Panc1 (cell line): ENCODE data around the gene PHF8. TPM values are rescaled to one million over a fixed set of nuclear protein-coding genes. Genes with fewer than 3 reads are reported as not detected.

ENCODE experiments used
- ATAC-seq: fragments of 200-7000 bp; cut with Tn5 transposase; 2 replicates; pipeline ENCODE4 v1.9.1; 2020; ENCODE audit warnings: mild to moderate bottlenecking, moderate library complexity
- BruUV-seq: library from RNA; stranded (reverse); fragments of 400-500 nt; replicated peaks from 2 replicates; lab custom pipeline; 2021; lab: Mats Ljungman, UMichigan
- CTCF ChIA-PET: fragments of 300-600 bp; sonication (Branson Sonifier 250); formaldehyde crosslinking; loops from one replicate; lab custom pipeline; 2022; ENCODE audit warnings: antibody characterized with exemption; lab: Charles Lee
- POLR2A ChIA-PET: fragments of 300-600 bp; sonication (Branson Sonifier 250); formaldehyde crosslinking; loops from one replicate; lab custom pipeline; 2022; ENCODE audit warnings: antibody characterized with exemption; lab: Charles Lee
- DNase-seq: peaks from one replicate; pipeline ENCODE4 v3.0.0-alpha.2; 2010; ENCODE audit warnings: low read depth, low spot score
- H3K27ac ChIP-seq: 2 replicates; pipeline ENCODE4 v1.5.1; 2011; ENCODE audit warnings: mild to moderate bottlenecking, low read length, inconsistent platforms
- H3K27me3 ChIP-seq: fragments of 200-500 bp; sonication (Bioruptor generic); 2 replicates; pipeline ENCODE4 v1.6.0; 2014; ENCODE audit warnings: low read length, inconsistent platforms; ENCODE audit not compliant: control insufficient read depth, insufficient read depth
- H3K36me3 ChIP-seq: fragments of 200-500 bp; sonication (Bioruptor generic); 2 replicates; pipeline ENCODE4 v1.5.1; 2014; ENCODE audit warnings: inconsistent platforms, mild to moderate bottlenecking, low read length, moderate library complexity; ENCODE audit not compliant: control insufficient read depth, insufficient read depth
- H3K4me1 ChIP-seq: 2 replicates; pipeline ENCODE4 v1.5.1; 2011; ENCODE audit warnings: inconsistent platforms, mild to moderate bottlenecking, low read length, moderate library complexity; ENCODE audit not compliant: control insufficient read depth, insufficient read depth
- H3K4me3 ChIP-seq, 2 experiments: 2 replicates each; pipeline ENCODE4 v1.5.1; 2011 to 2012; ENCODE audit warnings: low read depth in 2 of 2, low read length in 2 of 2, mild to moderate bottlenecking in 2 of 2, inconsistent platforms in 1 of 2, moderate library complexity in 1 of 2
- H3K9me3 ChIP-seq: fragments of 200-500 bp; sonication (Bioruptor generic); 2 replicates; pipeline ENCODE4 v1.5.1; 2014; ENCODE audit warnings: low read depth, mild to moderate bottlenecking, inconsistent platforms, low read length, moderate library complexity; ENCODE audit not compliant: control insufficient read depth, insufficient read depth
- POLR2AphosphoS5 ChIP-seq: IDR thresholded peaks from 2 replicates; pipeline ENCODE4 v1.6.1; 2012; ENCODE audit warnings: mild to moderate bottlenecking, low read depth, low read length, moderate library complexity
- SIN3A ChIP-seq: IDR thresholded peaks from 2 replicates; pipeline ENCODE4 v1.6.1; 2012; ENCODE audit warnings: low read depth, mild to moderate bottlenecking, low read length, moderate library complexity, borderline replicate concordance; ENCODE audit not compliant: insufficient read depth
- TCF7L2 ChIP-seq: IDR thresholded peaks from 2 replicates; pipeline ENCODE4 v1.6.1; 2011; ENCODE audit warnings: mild to moderate bottlenecking, low read depth, low read length, inconsistent platforms
- in situ Hi-C: cut with HindIII; loops from 2 replicates; pipeline ENCODE4 v1.10.0; 2016; ENCODE audit warnings: low sequenced_read_pairs, low pct_unique_long_range_greater_than_20kb
- intact Hi-C: fragments of 100-400 bp; cut with micrococcal nuclease; formaldehyde crosslinking; loops from one replicate; pipeline ENCODE4 v1.10.0; 2022; ENCODE audit not compliant: unreplicated experiment
- total RNA-seq: library from RNA; stranded (reverse); gene quantifications from one replicate; pipeline ENCODE4 v1.2.1, GENCODE V29; 2021; ENCODE audit not compliant: unreplicated experiment
- TF ChIP-seq, protein P1 (sequence below): fragments of 450-650 bp; IDR thresholded peaks from 2 replicates; pipeline ENCODE4 v1.5.1; 2017; ENCODE audit warnings: mild to moderate bottlenecking
- TF ChIP-seq, protein P2 (sequence below), 2 experiments: IDR thresholded peaks; 2 replicates each; pipeline ENCODE4 v1.6.1; 2011 to 2012; ENCODE audit warnings: low read depth in 2 of 2, control low read depth in 1 of 2, low read length in 1 of 2, mild to moderate bottlenecking in 1 of 2, moderate library complexity in 1 of 2; ENCODE audit not compliant: insufficient read depth in 1 of 2

PHF8 gene
- total RNA-seq, 1 experiment from 2014 or later, result 27.5 TPM

DNA sequence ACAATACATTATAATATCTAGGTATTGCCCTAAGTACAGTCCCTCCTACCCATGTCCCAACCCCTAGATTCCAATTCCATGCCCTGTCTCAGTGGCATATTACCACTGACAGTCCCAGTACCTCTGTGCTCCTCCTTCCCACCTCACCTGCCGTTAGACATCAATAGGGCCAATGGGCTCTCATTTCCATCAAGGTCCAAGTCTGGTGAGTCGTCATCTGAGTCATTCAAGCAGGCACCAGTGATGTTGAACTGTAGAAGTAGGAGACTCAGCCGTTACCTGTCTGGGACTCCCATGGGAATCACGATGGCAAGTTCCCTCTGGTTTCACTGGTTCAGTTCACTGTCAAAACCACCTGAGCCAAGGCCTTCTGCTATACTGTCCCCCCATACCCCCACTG lies 51.7 kb downstream of the PHF8 start:
- Histone ChIP-seq H3K9me3 (no peaks in the 10 kb centered on the region), H3K4me3 (no peak overlapping the region), H3K36me3 (no peaks in the 10 kb centered on the region; the same call in 1 of the 2 replicates), H3K4me1 (no peaks in the 10 kb centered on the region), H3K27ac (no peak overlapping the region), H3K27me3 (no peaks in the 10 kb centered on the region)
- DNase-seq, result no peak
- TF ChIP-seq, protein P1, sequence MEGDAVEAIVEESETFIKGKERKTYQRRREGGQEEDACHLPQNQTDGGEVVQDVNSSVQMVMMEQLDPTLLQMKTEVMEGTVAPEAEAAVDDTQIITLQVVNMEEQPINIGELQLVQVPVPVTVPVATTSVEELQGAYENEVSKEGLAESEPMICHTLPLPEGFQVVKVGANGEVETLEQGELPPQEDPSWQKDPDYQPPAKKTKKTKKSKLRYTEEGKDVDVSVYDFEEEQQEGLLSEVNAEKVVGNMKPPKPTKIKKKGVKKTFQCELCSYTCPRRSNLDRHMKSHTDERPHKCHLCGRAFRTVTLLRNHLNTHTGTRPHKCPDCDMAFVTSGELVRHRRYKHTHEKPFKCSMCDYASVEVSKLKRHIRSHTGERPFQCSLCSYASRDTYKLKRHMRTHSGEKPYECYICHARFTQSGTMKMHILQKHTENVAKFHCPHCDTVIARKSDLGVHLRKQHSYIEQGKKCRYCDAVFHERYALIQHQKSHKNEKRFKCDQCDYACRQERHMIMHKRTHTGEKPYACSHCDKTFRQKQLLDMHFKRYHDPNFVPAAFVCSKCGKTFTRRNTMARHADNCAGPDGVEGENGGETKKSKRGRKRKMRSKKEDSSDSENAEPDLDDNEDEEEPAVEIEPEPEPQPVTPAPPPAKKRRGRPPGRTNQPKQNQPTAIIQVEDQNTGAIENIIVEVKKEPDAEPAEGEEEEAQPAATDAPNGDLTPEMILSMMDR, result no peak
- no peak for TF ChIP-seq TCF7L2
- no peak for TF ChIP-seq SIN3A
- no peak for TF ChIP-seq POLR2AphosphoS5
- TF ChIP-seq, protein P2, sequence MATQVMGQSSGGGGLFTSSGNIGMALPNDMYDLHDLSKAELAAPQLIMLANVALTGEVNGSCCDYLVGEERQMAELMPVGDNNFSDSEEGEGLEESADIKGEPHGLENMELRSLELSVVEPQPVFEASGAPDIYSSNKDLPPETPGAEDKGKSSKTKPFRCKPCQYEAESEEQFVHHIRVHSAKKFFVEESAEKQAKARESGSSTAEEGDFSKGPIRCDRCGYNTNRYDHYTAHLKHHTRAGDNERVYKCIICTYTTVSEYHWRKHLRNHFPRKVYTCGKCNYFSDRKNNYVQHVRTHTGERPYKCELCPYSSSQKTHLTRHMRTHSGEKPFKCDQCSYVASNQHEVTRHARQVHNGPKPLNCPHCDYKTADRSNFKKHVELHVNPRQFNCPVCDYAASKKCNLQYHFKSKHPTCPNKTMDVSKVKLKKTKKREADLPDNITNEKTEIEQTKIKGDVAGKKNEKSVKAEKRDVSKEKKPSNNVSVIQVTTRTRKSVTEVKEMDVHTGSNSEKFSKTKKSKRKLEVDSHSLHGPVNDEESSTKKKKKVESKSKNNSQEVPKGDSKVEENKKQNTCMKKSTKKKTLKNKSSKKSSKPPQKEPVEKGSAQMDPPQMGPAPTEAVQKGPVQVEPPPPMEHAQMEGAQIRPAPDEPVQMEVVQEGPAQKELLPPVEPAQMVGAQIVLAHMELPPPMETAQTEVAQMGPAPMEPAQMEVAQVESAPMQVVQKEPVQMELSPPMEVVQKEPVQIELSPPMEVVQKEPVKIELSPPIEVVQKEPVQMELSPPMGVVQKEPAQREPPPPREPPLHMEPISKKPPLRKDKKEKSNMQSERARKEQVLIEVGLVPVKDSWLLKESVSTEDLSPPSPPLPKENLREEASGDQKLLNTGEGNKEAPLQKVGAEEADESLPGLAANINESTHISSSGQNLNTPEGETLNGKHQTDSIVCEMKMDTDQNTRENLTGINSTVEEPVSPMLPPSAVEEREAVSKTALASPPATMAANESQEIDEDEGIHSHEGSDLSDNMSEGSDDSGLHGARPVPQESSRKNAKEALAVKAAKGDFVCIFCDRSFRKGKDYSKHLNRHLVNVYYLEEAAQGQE (IDR thresholded peaks at IDR 0.05; ENCODE audit: insufficient read depth in 1 of 2, low read depth in 2 of 2, low read length in 1 of 2), result no peak
- intact Hi-C loops, result no loop called here
- ATAC-seq, result no peak
- ChIA-PET POLR2A (interaction anchor here (0.6 kb wide), 1 partner anchor 48 kb away, joined by 5 read pairs; no protein-coding TSS in a partner anchor), CTCF (no interaction called here)
- BruUV-seq, result no TSS peak
- in situ Hi-C loops, result no loop called here

DNA sequence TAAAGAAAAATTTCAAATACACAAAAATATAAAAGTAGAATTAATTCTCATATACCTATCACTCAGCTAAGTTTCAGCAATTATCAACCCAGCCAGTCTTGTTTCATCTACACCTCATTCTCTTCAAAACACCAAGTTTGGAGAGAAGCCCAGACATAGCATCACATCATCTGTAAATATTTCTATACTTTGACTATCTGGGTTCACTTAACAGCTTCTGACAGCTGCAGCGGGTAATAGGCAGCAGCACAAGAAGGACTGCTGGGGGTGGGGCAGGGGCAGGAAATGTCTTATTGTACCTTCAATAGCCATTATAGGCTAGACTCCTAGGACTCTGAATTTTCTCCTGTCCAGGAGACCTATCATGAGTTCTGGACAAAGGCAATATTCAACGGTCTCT lies 54.1 kb downstream of the PHF8 start:
- ATAC-seq, result no peak
- Histone ChIP-seq H3K4me1 (no peaks in the 10 kb centered on the region), H3K27ac (no peak overlapping the region), H3K9me3 (no peaks in the 10 kb centered on the region), H3K27me3 (no peaks in the 10 kb centered on the region), H3K36me3 (no peaks in the 10 kb centered on the region; the same call in 1 of the 2 replicates), H3K4me3 (no peak overlapping the region)
- in situ Hi-C loops, result no loop called here
- no TSS peak for BruUV-seq
- intact Hi-C loops, result no loop called here
- ChIA-PET POLR2A (no interaction called here), CTCF (no interaction called here)
- TF ChIP-seq, protein P1, result no peak
- no peak for TF ChIP-seq TCF7L2
- no peak for DNase-seq
